GM18498 (cell line): ENCODE results near the gene DPYSL4.

ENCODE experiments used
- ATAC-seq: cut with Tn5 transposase; IDR thresholded peaks from one replicate; pipeline ENCODE4 v1.9.1; 2021; ENCODE audit warnings: mild to moderate bottlenecking, moderate library complexity; ENCODE audit not compliant: unreplicated experiment

Gene DPYSL4

DNA sequence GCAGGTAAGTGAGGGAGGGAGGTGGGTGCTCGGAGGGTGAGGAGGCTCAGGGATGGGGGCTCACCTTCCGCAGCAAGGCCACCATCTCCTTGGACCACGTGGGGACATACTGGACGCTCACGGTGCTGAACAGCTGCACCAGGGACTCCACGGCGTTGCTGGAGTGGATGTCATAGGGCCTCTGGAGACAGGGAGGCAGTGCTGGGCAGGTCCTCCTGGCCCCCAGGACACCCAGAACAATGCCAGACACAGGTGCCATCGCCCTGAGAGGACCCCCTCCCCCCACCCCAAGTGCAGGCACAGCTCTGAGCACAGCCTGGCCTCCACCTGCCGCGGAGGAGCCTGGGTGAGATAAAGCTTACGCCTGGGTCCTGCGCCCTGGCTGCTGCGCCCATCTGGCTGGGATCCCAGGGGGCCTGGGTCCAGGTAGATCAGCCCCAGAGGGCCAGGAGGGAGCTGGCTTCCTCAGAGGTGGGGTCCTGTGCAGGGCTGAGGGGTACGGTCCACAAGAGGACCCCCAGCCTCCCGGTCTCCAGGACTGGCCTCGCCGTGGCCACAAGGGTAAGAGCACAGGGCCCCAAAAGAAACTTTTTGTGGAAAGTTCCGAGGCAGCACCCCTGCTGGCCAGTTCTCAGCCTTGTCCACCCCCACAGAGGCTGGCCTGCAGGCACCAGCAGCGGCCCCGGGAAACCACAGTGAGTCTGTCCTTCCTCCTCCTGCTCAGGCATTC is 37.8 kb downstream of the DPYSL4 start:
- no peak for ATAC-seq

DNA sequence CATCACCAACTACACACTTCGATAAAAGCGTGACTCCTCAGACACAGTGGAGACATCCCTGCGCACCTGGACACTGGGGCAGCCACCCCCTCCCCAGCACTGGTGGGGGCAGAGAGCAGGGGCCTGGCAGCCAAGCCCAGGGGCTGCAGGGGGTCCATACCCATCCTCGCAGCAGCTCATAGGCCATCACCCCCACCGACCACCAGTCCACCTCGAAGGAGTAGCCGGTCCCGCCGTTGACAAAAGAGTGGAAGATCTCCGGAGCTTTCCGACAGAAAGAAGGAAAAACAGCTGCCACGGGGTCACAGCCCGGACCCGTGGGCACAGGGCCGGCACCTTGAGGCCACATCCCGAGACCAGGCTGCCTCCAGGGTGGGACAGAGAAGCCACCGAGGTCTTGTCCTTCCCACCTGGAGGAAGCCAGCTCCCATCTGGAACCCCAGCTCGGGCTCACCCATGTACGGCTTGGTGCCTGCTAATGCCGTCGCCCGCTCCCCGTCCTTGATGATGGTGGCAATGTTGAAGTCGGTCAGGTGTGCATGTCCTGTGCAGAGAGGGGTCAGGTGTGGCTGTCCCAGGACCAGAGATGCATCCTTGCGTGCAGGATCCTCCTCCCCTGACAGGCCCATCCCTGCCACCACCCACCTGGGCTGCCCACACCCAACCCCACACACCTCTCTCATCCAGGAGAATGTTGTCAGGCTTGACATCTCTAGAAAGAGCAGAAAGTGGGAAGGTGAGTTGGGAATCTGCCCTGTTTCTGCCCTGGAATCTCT is 38.5 kb downstream of the DPYSL4 start:
- no peak for ATAC-seq

DNA sequence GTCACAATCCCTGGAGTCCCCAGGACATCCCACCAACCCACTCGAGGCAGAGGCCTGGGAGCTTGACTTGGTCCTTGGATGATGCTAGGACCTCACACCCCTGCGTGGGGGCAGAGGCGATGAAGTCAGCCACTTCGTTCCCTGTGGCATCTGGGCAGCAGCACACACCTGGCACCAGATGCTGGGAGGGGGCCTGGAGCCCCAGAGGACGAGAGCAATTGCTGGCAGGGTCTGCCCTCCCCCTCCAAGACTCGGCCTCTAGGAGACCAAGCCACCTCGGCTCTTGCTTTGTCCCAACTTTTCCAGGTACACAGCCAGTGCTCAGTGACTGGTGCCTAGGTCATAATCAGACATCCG is 39.1 kb downstream of the DPYSL4 start:
- no peak for ATAC-seq

DNA sequence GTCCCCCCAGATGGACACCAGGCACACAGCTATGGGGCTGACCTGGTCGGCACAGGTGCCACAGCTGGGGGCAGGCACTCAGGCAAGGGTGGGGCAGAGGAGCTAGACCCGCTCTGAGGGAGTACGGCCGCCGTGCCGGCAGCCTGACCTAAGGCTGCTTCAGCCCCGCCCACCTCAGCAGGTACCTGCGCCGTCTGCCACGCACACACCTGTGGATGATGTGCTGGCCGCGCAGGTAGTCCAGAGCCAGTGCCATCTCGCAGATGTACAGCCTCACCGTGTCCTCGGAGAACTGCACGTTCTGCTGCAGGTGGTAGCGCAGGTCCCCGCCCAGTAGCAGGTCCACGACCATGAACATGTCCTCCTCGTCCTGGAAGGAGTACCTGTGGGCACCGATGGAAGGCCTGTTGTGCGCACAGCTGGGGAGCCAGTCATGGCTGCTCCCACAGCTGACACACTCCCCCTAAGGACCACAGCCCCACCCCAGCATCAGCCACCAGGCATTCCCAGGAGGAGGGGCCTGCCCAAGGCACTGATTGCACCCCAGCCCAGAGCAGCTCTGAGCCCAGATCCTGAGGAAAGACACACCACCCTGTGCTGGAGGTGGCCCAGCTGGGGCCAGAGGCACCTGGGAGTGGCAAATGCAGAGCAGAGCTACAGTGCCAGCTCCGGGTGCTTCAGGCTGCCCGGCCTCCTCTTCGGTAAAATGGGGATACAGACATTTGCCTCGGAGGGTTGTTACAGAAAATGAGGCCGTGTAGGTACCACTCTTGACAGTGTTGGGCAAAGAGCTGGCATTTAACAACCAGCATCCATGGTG is 40.0 kb downstream of the DPYSL4 start:
- ATAC-seq, result no peak

DNA sequence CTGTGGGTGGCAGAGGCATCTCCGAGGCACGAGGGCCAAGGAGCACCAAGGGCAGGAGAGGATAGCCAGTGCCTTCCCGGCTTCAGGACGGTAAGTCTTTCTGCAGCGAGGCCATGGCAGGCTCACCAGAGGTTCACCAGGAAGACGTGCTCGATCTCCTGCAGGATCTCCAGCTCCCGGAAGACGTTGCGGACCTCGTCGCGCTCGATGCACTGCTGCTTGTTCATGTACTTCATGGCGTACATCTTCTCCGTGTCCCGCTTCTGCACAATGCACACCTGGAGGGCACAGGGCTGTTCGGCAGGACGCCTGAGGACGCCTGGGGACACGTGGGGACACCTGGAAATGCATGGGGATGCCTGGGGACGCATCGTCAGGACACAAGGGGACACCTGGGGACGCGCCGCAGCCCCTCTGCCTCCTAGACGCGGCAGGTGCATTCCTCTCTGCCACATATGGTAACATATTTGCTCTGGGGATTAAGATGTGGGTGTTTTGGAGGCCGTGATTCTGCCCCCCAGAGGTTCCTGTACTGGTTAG is 41.2 kb downstream of the DPYSL4 start:
- ATAC-seq, result no peak

DNA sequence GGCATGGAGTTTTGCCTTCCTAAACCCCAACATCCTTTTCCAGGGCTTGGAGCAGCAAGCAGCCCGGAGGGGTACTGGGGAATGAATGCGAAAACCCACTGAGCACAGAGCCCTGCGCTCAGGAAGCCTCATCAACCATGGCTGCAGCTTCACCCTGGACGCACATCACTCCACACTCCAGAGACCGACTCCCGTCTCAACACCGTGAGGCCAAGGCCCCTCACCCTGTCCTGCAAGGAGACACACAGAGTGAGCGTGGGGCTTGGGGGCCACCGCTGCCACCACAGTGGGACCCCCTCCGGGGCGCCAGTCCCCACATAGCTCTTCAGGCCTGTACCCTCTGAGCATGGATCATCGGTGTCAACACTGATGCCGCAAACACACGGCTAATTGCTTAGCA is 41.9 kb downstream of the DPYSL4 start:
- ATAC-seq, result no peak

DNA sequence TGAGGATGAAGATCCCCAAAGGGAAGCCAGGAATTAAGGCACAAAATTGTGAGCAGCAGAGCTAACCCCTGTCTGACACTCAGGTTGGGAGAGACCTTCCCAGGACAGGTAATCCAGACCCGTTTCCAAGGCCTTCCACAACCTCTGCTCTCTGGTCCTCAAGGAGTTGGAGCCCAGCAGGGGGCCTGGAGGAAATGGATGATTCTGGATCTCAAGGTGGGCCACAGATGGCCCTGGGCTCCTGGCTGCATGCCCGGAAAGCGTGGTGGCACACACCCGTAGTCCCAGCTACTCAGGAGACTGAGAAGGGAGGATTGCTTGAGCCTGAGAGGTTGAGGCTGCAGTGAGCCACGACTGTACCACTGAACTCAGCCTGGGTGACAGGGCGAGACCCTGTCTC is 42.3 kb downstream of the DPYSL4 start:
- ATAC-seq, result no peak

DNA sequence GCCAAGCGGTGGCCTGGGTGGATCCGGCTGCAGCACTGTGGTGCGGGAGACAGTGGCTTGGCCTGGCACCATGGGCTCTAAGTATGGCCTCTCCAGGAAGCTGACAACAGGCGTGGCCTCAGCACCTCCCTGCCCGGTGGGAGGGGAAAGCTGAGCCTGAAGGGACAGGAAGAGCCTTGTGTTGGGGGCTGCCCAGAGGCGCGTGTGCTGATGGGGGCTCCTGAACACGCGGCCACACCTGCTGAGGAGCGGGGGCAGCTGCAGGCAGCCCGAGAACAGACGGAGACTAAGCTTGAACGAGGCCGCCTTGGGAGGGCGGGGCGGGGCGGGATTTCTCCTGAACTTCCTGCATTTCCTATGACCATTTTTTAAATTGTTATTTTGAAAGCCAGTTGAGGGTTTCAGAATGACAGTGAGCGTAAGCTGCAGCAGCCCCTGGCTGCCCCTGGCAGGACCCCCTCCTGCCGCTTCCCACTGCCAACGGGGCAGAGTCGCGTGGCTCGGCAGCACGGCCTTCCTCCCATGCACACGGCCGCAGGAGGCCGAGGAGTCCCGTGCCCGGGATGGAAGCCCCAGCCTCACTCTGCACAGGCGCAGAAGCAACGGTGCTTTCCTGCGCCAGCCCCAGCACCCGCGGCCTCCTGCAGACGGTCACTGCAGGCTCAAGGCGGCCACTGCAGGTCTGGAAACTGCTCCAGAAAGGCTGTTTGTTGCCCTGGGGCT is 43.2 kb downstream of the DPYSL4 start:
- ATAC-seq, result no peak

DNA sequence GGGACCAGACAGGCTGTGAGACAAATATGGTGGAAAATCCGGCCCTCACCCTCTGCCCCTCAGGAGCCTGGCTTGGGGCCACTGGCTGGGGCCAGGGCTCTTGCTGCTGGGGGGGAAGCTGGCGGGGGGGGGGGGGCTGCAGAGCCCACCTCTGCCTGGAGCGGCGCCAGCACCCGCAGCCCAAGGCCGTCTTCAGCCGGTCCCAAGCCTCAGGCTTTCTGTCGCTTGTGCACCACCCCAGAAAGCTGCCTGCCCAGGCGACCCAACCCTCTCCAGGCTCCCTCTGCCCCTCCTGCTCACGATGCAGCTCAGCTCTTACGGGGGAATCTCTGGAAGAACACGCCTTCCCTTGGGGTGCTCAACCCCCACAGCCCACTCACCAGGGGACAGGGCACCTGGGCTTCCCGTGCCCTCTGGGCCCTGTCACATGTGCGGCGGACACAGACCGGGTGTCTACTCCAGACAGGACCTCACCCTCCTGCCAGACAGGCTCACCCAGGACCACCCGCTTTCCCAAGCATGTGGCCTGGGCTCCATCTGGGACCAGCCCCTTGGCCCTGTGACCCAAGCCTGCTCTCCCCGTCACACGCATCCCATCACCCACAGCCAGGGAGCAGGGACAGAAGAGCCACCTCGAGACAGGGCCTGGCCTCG is 43.9 kb downstream of the DPYSL4 start:
- ATAC-seq, result no peak

DNA sequence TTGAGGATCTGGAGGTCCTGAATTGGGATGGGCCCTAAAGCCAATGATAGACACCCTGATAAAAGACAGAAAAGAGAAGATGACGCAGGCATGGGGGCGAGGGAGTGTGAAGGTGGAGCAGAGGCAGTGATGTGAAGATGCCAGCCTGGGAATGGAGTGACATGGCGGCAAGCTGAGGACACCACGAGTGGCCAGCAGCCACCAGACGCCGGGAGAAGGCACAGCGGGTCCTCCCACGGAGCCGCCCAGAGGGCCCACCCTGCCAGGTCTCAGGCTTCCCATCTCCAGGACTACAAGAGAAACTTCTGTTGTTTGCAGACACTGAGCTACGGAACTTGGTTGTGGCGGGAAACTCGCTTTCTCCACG is 44.9 kb downstream of the DPYSL4 start:
- ATAC-seq, result no peak

DNA sequence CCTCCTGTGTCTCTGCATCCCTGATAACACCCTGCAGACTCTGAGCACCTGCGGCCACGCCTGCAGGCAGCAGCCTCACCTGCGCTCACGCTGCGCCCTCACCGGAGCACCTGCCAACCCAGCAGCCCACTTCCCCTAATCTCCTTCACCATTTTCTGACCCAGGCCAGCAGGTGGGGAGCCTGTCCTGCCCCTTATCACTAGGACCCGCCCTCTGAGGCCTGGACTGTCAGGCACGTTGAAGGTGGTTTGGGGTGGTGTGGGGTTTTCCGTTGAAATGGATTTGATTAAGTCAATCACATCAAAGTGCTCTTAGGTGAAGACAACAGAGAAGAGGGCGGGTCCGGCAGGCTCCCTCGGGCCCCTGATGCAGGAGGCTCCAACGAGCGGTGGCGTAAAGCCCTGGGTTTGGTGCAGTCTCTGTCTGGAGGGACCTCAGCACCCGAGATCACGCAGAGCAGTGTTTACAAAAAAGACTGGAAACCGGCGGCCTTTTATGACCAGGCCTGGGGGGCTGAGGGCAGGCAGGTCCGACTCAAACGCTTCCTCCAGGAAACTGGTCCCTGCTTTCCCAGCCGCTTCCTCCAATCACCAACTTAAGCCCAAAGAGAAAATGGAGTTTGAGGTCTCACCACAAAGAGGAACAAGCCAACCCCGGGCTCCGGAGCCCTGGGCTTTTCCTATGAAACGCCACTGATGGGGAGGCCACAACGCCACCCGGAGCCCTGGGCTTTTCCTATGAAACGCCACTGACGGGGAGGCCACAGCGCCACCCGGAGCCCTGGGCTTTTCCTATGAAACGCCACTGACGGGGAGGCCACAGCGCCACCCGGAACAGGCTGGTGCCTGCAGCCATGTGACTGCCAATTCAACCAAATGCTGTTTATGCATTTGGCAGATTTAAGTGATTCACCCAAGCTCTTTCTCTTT is 45.5 kb downstream of the DPYSL4 start:
- no peak for ATAC-seq

DNA sequence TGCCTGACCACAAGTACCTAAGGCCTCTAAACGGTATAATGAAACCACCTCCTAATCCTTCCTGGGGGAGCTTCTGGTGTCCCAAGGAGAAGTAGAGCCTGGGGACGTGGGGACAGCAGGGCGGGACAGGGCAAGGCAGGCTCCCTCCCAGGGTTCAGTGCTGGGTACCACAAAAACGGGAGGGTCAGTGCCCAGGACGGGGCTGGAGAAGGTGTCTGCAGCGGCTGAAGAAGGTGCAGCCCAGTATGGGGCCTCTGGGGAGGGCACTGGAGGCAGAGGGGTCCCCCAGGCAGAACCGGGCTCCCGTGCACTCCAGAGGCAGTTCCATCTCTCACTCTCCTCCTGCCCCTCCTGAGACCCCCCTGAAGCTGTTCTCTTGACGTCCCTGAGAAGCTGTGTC is 46.2 kb downstream of the DPYSL4 start:
- no peak for ATAC-seq

DNA sequence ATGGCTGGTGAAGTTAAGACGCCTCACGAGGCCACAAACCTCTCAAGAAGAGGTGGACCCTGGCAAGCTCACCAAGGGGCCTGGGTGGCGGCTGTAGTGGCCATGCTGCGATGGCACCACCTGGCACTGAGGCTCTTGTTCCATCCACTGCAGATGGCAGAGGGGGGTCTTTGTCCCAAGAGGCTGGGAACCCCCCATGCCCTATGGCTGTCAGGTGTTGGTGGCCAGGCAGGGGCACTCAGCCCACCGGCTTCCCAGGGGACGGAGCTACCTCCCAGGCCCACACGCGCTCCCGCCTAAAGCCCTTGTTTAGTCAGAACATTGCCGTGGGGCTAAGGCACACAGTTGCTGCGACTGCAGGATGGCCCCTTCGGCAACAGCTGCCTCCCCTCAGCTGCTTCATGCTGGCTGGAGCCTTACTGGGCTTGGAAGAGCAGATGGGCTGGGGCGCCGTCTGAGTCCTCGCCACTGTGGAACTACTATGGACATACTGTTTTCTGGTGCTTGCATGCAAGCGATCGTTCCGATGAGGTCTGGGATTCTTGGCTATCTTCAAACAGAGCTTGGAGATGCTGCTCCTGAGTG is 46.8 kb downstream of the DPYSL4 start:
- no peak for ATAC-seq

DNA sequence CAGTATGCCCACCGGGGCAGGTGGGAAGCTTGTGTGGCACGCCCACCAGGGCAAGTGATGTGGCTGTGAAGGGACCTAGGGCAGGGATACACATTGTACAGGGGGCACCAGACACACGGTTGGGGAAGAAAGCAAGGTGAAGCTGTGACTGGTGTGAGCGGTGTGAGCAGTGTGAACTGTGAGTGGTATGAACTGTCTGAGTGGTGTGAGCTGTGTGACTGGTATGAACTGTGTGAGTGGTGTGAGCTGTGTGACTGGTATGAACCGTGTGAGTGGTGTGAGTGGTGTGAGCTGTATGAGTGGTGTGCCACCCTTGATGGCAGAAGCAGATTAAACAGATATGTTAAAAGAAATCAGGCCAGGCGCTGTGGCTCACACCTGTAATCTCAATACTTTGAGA is 48.1 kb downstream of the DPYSL4 start:
- no peak for ATAC-seq

DNA sequence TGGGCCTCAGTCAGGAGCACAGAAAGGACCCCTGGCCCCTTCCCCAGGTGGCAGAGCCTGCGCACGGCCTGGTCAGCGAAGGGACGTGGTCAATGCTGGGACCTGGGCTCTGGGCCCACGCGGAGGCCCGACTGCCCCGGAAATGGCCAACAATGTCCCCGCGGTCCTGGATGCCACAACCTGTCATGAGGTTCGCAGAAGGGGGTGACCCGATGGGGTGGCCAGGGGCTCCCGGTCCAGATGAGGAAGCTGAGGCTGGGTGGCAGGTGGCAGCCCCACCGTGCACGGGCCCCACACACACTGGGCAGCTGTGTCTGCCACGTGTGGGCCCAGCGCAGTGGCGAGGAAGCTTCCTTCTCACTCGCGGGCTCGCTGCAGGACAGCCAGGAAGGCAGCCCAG is 49.4 kb downstream of the DPYSL4 start:
- no peak for ATAC-seq

DNA sequence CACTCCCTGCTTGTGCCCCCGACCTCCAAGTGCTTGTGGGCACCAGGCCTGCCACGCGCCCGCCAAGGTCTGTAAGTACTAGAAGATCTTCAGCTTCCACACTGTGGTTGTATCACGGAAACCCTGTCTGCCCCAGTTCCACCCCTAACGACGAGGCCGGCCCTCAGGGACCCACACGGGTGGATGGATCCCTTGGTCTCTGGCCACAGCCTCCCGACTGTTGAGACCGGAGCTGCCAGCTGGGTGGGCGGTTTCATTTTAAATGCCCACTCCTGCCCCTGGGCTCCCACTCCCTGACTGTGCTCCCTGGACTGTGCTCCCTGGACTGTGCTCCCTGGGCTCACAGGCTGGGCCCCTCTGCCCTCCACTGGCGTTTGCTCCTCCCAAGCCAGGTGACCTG is 50.1 kb downstream of the DPYSL4 start:
- ATAC-seq, result no peak

DNA sequence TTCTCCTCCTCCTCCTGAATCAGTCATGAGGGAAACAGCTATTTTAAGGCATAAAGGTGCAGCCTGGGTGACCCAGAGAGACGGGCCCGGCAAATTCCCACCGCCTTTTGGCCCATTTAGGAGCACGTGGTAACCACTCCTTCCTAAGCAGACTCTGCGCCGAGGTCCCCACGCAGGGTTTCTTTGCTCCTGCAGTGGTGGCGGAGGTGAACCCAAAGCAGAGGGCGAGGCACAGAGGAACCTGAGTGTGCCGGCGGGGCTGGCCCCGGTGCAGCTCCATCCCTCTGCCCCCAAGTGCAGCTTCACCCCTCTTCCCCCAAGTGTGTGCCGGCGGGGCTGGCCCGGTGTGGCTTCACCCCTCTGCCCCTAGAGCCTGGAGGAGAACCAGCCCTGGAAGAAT is 50.6 kb downstream of the DPYSL4 start:
- ATAC-seq, result no peak

DNA sequence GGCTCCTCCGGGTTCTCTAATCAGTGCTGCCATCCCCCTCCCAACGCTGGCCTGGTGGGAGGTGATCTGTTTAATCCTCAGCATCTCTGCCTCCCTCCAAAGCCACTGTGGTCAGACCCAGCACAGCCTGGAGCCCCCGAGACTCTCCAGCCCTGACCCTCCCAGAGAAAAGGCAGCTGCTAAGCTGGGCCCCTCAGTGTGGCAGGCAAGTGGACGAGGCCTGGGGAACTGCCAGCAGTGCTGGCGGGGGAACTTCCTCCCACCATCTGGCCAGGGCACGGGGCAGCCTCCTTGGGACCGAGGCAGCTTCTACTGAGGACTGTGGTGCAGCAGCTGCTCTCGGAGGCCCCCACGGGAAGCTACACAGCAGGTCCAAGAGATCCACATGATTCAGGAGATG is 51.1 kb downstream of the DPYSL4 start:
- no peak for ATAC-seq
